HepG2 (cell line): ENCODE results near the gene RPS25. TPM values are rescaled to one million over a fixed set of nuclear protein-coding genes. Genes with fewer than 3 reads are reported as not detected.
A peak's percentile ranks its signal among the peaks of the same experiment; 100 is the strongest.

ENCODE experiments used
- AGO2 ChIP-seq: fragments of 200-400 bp; formaldehyde crosslinking; optimal IDR thresholded peaks from 2 replicates; pipeline ENCODE3; 2017; ENCODE audit warnings: mild to moderate bottlenecking, low read depth, low read length, moderate library complexity
- BCL6 ChIP-seq: IDR thresholded peaks from 2 replicates; pipeline ENCODE4 v1.6.1; 2016; ENCODE audit warnings: missing genetic modification reagents, missing compliant biosample characterization
- BRF2 ChIP-seq: sonication (generic); formaldehyde crosslinking; IDR thresholded peaks from 2 replicates; pipeline ENCODE4 v1.8.1; 2022; ENCODE audit warnings: mild to moderate bottlenecking, missing genetic modification reagents
- CREM ChIP-seq, 2 experiments: sonication (generic) in 1 of 2; formaldehyde crosslinking in 1 of 2; IDR thresholded peaks; 2 replicates each; pipeline versions ENCODE4 v1.4.0 to v1.6.1; 2016 to 2020; ENCODE audit warnings: antibody characterized with exemption in 1 of 2, mild to moderate bottlenecking in 1 of 2, missing genetic modification reagents in 1 of 2
- ESRRA ChIP-seq: sonication (generic); formaldehyde crosslinking; IDR thresholded peaks from 2 replicates; pipeline ENCODE4 v1.5.1; 2020; ENCODE audit warnings: mild to moderate bottlenecking, low read depth, missing genetic modification reagents
- FOSL1 ChIP-seq: sonication (generic); formaldehyde crosslinking; IDR thresholded peaks from 2 replicates; pipeline ENCODE4 v1.9.0; 2021; ENCODE audit warnings: missing genetic modification reagents, borderline replicate concordance
- FOXM1 ChIP-seq: sonication (generic); formaldehyde crosslinking; IDR thresholded peaks from 2 replicates; pipeline ENCODE4 v1.5.0; 2020; ENCODE audit warnings: missing genetic modification reagents
- ISL2 ChIP-seq: sonication (generic); formaldehyde crosslinking; IDR thresholded peaks from 2 replicates; pipeline ENCODE4 v1.5.0; 2020; ENCODE audit warnings: missing genetic modification reagents
- KMT2A ChIP-seq: sonication (generic); formaldehyde crosslinking; IDR thresholded peaks from 2 replicates; pipeline ENCODE4 v1.4.0; 2020; ENCODE audit warnings: missing genetic modification reagents
- MAF1 ChIP-seq: sonication (generic); formaldehyde crosslinking; IDR thresholded peaks from 2 replicates; pipeline ENCODE4 v1.5.0; 2020; ENCODE audit warnings: missing genetic modification reagents, borderline replicate concordance
- NFE2L1 ChIP-seq: sonication (generic); formaldehyde crosslinking; IDR thresholded peaks from 2 replicates; pipeline ENCODE4 v1.4.0; 2020; ENCODE audit warnings: missing genetic modification reagents, mild to moderate bottlenecking, borderline replicate concordance
- RBAK ChIP-seq: sonication (generic); formaldehyde crosslinking; IDR thresholded peaks from 2 replicates; pipeline ENCODE4 v1.5.1; 2020; ENCODE audit warnings: mild to moderate bottlenecking, missing genetic modification reagents
- TAF15 ChIP-seq: fragments of 200-400 bp; formaldehyde crosslinking; IDR thresholded peaks from one replicate; pipeline ENCODE4 v1.6.1; 2018; ENCODE audit warnings: mild to moderate bottlenecking, low read depth, low read length; ENCODE audit not compliant: poor library complexity, severe bottlenecking
- TRIM24 ChIP-seq: sonication (generic); formaldehyde crosslinking; IDR thresholded peaks from 2 replicates; pipeline ENCODE4 v1.8.0; 2022; ENCODE audit warnings: mild to moderate bottlenecking, missing genetic modification reagents
- TSC22D2 ChIP-seq: sonication (generic); formaldehyde crosslinking; IDR thresholded peaks from 2 replicates; pipeline ENCODE4 v1.5.1; 2020; ENCODE audit warnings: missing genetic modification reagents, mild to moderate bottlenecking, borderline replicate concordance
- ZBTB21 ChIP-seq: sonication (generic); formaldehyde crosslinking; IDR thresholded peaks from 2 replicates; pipeline ENCODE4 v1.4.0; 2020; ENCODE audit warnings: missing genetic modification reagents
- ZBTB44 ChIP-seq: sonication (generic); formaldehyde crosslinking; IDR thresholded peaks from 2 replicates; pipeline ENCODE4 v1.4.0; 2020; ENCODE audit warnings: missing genetic modification reagents
- ZNF12 ChIP-seq: sonication (generic); formaldehyde crosslinking; IDR thresholded peaks from 2 replicates; pipeline ENCODE4 v1.5.0; 2020; ENCODE audit warnings: missing genetic modification reagents
- ZNF138 ChIP-seq: sonication (generic); formaldehyde crosslinking; IDR thresholded peaks from 2 replicates; pipeline ENCODE4 v1.5.0; 2020; ENCODE audit warnings: mild to moderate bottlenecking, low read depth, missing genetic modification reagents
- ZNF274 ChIP-seq: sonication (generic); formaldehyde crosslinking; IDR thresholded peaks from 2 replicates; pipeline ENCODE4 v1.5.1; 2020; ENCODE audit warnings: mild to moderate bottlenecking, missing genetic modification reagents
- ZNF577 ChIP-seq: sonication (generic); formaldehyde crosslinking; IDR thresholded peaks from 2 replicates; pipeline ENCODE4 v1.4.0; 2020; ENCODE audit warnings: mild to moderate bottlenecking, low read depth, missing genetic modification reagents, borderline replicate concordance
- ZNF788 ChIP-seq: sonication (generic); formaldehyde crosslinking; IDR thresholded peaks from 2 replicates; pipeline ENCODE4 v1.5.0; 2020; ENCODE audit warnings: mild to moderate bottlenecking, missing genetic modification reagents, borderline replicate concordance
- ZUFSP ChIP-seq: sonication (generic); formaldehyde crosslinking; IDR thresholded peaks from 2 replicates; pipeline ENCODE4 v1.9.0; 2021; ENCODE audit warnings: missing genetic modification reagents, mild to moderate bottlenecking, borderline replicate concordance
- polyA plus RNA-seq, 8 experiments: library from polyadenylated mRNA; depleted of rRNA in 3 of 8; stranded (reverse) in 7 of 8; unstranded in 1 of 8; fragments of >200 nt; fragmentation: Illumina TruSeq in 4 of 8; extraction: Trizol in 4 of 8; gene quantifications; 2 replicates each; pipeline versions ENCODE4 v1.2.1 to v1.2.3, GENCODE V29; 2011 to 2016; ENCODE audit warnings: low read depth in 4 of 8, missing spikeins in 1 of 8, mixed read lengths in 1 of 8; ENCODE audit not compliant: insufficient read depth in 1 of 8
- total RNA-seq, 5 experiments: library from RNA; depleted of rRNA; stranded (reverse); fragments of >200 nt; fragmentation: Illumina TruSeq; extraction: Trizol; gene quantifications; 2 replicates each; pipeline ENCODE4 v1.2.3, GENCODE V29; 2016; ENCODE audit warnings: low read depth in 1 of 5

Gene RPS25
- total and polyA plus RNA-seq, 2 of the 13 experiments (the other 11 are each of a cell fraction or from before 2014, with no cell fraction given), result 839 to 1,415 TPM

GRCh38 chr11:119030329-119031047 is 12.3 kb upstream of the RPS25 start, which contains the start of gene SLC37A4 (continued):
- TF ChIP-seq KMT2A (CRISPR knock-in tag), result peak; percentile 65
- peak; percentile 63; the same call in 1 of the 2 replicates for TF ChIP-seq ISL2 (CRISPR knock-in tag)
- peak; percentile 75; the same call in 1 of the 2 replicates for TF ChIP-seq ZBTB44
- TF ChIP-seq TSC22D2 (CRISPR knock-in tag), result 0 out of 2 replicates have a peak, but pooled peaks have one; percentile 63
- TF ChIP-seq TAF15, result no peak
- peak; percentile 93 for TF ChIP-seq ZNF788 (CRISPR knock-in tag)
- TF ChIP-seq BRF2 (CRISPR knock-in tag), result no peak
- peak; percentile 55 for TF ChIP-seq BCL6 (CRISPR knock-in tag)
- no peak; the same call in 1 of the 2 replicates for TF ChIP-seq ESRRA (CRISPR knock-in tag)
- TF ChIP-seq ZNF12 (CRISPR knock-in tag), result 0 out of 2 replicates have a peak, but pooled peaks have one; percentile 63
- TF ChIP-seq ZBTB21 (CRISPR knock-in tag), result no peak
- TF ChIP-seq NFE2L1 (CRISPR knock-in tag), result no peak
- TF ChIP-seq ZNF138 (CRISPR knock-in tag), result peak; percentile 90; the same call in 1 of the 2 replicates
- TF ChIP-seq ZUFSP (CRISPR knock-in tag), result no peak
- no peak for TF ChIP-seq TRIM24 (CRISPR knock-in tag)
- TF ChIP-seq ZNF577 (CRISPR knock-in tag), result no peak
- no peak for TF ChIP-seq FOSL1 (CRISPR knock-in tag)
- no peak for TF ChIP-seq RBAK (CRISPR knock-in tag)
- peak; percentile 81 for TF ChIP-seq ZNF274 (CRISPR knock-in tag)
- no peak for TF ChIP-seq FOXM1
- no peak for TF ChIP-seq CREM (IDR thresholded peaks at IDR 0.05)
- TF ChIP-seq CREM (CRISPR knock-in tag; IDR thresholded peaks at IDR 0.05), result no peak
- 0 out of 2 replicates have a peak, but pooled peaks have one; percentile 47 for TF ChIP-seq MAF1 (CRISPR knock-in tag)
- TF ChIP-seq AGO2, result peak; percentile 85
